ENCODE results near the gene FSCN2. TPM values are rescaled to one million over a fixed set of nuclear protein-coding genes. Genes with fewer than 3 reads are reported as not detected.

Gene FSCN2
- polyA plus RNA-seq, 1 of the 3 experiments (the other 2 are of a cell fraction): 2.1 TPM

- CTCF ChIA-PET: interaction anchor here (1.7 kb wide), 1 partner anchor 36 kb away, joined by 8 read pairs; no protein-coding TSS in a partner anchor
Observed at GRCh38 chr17:81520021-81520901, 7.9 kb upstream of the FSCN2 start.

More at GRCh38 chr17:81520021-81520901, 7.9 kb upstream of the FSCN2 start:
- Histone ChIP-seq H3K4me3 (ENCODE audit: low read depth in 2 of 2, low read length in 1 of 2) (no peak overlapping the region), H4K20me1 (ENCODE audit: insufficient read depth) (peaks cover 45% of the 10 kb centered on the region), H3K9ac (no peak overlapping the region), H3K4me2 (no peak overlapping the region), H3K27me3 (ENCODE audit: insufficient read depth) (no peaks in the 10 kb centered on the region), H3K27ac (ENCODE audit: low read depth in 2 of 2, low read length in 1 of 2) (no peak overlapping the region), H3K9me3 (no peaks in the 10 kb centered on the region), H3K9me2 (no peaks in the 10 kb centered on the region), H3K4me1 (ENCODE audit: control insufficient read depth in 1 of 2, insufficient read depth in 2 of 2, low read depth in 1 of 2, low read length in 1 of 2) (peaks cover 17 to 35% of the 10 kb centered on the region in 2 experiments; a peak in 3 of 4 replicates), H3K79me2 (ENCODE audit: insufficient read depth) (peaks cover 60% of the 10 kb centered on the region), H2AFZ (ENCODE audit: low read depth) (no peak overlapping the region), H3F3A (replicated peaks; ENCODE audit: insufficient read depth) (peaks cover 34% of the 10 kb centered on the region), H3K36me3 (replicated peaks in 1 of 2; ENCODE audit: control insufficient read depth in 1 of 2, insufficient read depth in 2 of 2, low read length in 1 of 2) (peaks cover 3% of the 10 kb centered on the region in 2 experiments)
- 94% methylated on average over 9 of the region's 14 CpGs for WGBS (ENCODE audit: low lambda C conversion rate)
- TF ChIP-seq CHD2 (IDR thresholded peaks at IDR 0.05; ENCODE audit: low read length, partially characterized antibody) (no peak), GATA2 (CRISPR knock-in tag; IDR thresholded peaks at IDR 0.05) (no peak), REST (IDR thresholded peaks at IDR 0.05; ENCODE audit: low read depth, low read length) (no peak), RFX5 (IDR thresholded peaks at IDR 0.05; ENCODE audit: low read length) (no peak), POLR2AphosphoS5 (IDR thresholded peaks at IDR 0.05; ENCODE audit: low read depth, low read length) (no peak), ELF1 (IDR thresholded peaks at IDR 0.05) (no peak), FOXM1 (IDR thresholded peaks at IDR 0.05; ENCODE audit: low read depth) (no peak), FOSL2 (IDR thresholded peaks at IDR 0.05; ENCODE audit: borderline replicate concordance, low read depth) (no peak), USF2 (IDR thresholded peaks at IDR 0.05; ENCODE audit: borderline replicate concordance, low read depth, low read length) (no peak), FOXJ3 (CRISPR knock-in tag; IDR thresholded peaks at IDR 0.05) (no peak), TAF1 (IDR thresholded peaks at IDR 0.05; ENCODE audit: borderline replicate concordance, low read depth, low read length) (no peak), IRF3 (IDR thresholded peaks at IDR 0.05; ENCODE audit: low read depth, low read length) (no peak), EZH2phosphoT487 (IDR thresholded peaks at IDR 0.05; ENCODE audit: borderline replicate concordance, low read depth) (no peak), SMC3 (IDR thresholded peaks at IDR 0.05; ENCODE audit: low read depth, low read length) (no peak), JUND (IDR thresholded peaks at IDR 0.05) (no peak), TCF12 (IDR thresholded peaks at IDR 0.05) (no peak), YY1 (IDR thresholded peaks at IDR 0.05; ENCODE audit: low read depth) (no peak)
- POLR2A ChIA-PET: no interaction called here
- no peak for DNase-seq

All from SK-N-SH (cell line).